NCI-H1436 treated with DMSO at 0.1 percent for 48 hours (cell line): ENCODE data around the gene NARF.
A peak's percentile ranks its signal among the peaks of the same experiment; 100 is the strongest.

Experiments used
- DNase-seq: peaks from one replicate; lab custom pipeline; 2025; lab: John Stamatoyannopoulos, UW

NARF gene

DNA sequence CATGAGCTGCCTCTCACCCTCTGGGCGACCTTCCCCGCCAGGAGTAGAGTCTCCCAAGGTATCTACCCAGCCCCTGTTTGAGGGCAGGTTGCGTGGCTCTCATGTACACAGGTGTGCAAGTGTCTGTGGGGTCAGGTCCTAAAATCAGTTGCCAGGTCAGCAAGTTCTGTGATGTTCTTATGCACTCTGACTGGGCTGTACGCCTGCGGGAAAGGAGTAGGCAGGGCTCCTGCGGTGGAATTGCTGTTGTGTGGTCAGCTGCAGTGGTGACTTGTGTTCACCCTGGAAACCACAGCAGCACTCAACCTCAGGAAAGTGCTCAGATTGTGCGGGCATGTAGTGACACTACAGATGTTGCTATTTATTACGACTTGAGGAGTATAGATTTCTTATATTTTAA is 19.4 kb downstream of the NARF start:
- no peak for DNase-seq

DNA sequence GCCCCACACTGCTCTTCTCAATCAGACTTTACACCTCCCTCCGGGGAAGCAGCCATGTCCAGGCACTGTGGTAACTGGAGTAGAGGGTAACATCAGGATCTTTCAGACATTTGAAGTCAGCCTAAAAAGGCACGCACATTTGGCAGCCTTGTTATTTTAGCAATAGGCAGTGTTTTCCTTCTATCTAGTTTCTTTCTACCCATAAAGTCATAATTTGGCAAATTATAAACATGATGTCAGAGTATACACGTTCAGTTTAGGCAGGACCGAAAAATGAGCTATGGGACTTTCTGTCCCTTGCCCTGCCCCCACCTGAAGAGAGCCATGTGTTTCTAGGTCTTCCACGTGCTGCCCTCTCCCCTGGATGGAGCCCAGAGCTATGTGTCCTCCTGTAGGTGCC is 21.1 kb downstream of the NARF start:
- DNase-seq, result no peak

DNA sequence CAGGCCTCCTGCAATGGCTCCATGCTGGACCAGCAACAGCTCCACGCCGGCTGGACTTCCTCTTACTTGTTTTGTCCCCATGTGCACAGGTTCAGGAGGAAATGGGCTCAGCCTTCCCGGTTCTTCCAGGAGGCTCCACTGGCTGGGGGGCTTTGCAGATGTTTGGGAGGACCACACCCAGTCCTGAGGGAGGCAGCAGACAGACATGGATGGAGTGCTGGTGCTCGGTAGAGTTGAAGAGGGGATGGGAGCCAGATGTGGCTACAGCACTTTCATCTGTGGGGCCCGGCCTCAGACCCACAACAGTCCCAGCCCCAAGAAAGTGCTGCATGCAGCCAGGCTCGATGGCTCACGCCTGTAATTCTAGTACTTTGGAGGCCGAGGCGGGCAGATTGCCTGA is 21.8 kb downstream of the NARF start:
- DNase-seq, result no peak

GRCh38 chr17:82483204-82483660 is 24.7 kb downstream of the NARF start:
- DNase-seq, result no peak

DNA sequence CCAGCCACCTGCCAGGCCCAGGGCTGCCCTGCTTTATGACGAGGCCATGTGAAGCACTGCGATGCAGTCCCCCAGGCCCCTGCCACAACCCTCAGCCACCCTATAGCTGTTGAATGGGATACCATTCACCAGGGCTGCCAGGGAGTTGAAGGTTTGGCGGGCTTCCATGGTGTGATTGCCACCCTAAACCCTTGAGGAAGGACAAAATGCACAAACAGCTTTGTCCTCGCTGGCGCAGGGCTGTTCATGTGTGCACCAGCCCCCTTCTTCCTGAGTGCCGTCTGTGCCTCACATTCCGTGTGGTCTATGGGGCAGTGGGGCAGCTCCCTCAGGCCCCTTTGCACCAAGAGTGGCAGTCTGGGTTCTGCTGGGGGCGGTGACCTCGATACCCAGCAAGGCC is 25.3 kb downstream of the NARF start:
- DNase-seq, result no peak

DNA sequence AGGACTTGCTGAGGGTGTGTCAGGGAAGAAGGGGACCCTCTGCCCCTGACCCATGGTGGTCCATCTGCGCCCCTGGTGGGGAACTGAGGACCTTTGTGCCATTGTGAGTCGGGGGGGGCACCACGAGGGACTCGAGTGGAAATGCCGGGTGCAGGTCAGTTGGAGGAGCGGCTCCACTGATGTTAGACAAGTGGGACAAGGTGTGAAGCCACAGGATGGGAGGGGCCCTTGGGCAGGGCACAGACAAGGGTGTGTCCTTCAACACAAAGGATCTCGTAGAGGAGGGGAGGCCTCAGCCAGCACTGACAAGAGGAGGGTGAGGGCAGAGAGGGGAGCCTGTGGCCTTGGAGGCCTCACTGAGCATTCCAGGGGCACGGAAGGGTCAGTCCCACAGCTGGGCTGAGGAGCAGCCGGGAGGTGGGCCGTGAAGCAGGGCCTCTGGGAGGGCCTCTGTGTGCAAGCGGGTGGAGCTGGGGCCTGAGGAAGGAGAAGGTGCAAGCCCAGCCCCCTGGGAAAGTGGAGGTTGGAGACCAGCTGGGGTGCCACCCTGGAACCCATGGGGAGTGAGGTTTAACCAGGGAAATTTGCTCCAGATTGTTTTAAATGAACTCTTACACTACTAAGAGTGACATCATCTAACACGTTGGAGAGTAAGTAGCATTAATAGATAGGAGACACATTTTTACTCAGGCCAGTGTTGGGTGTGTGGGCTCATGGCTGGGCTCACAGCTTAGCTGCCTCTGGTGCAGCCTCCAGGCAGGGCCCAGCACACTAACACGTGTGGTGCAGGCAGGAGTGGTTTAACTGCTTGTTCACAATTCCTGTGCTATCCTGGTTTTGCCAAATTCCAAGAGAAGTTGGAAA is 27.9 kb downstream of the NARF start:
- no peak for DNase-seq

DNA sequence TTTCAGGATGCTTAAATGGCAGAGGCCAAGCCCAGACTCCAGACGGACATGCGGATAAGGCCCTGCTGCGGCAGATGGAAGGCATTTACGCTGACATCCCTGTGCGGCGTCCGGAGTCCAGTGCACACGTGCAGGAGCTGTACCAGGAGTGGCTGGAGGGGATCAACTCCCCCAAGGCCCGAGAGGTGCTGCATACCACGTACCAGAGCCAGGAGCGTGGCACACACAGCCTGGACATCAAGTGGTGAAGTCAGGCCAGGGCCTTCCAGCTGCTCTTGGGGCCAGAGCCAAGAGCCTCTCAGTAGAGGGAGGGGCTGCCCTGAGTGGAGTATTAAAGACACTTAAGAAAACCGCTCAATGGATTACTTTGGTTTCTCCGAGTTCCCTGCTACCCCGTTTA is 29.4 kb downstream of the NARF start:
- DNase-seq, result no peak

DNA sequence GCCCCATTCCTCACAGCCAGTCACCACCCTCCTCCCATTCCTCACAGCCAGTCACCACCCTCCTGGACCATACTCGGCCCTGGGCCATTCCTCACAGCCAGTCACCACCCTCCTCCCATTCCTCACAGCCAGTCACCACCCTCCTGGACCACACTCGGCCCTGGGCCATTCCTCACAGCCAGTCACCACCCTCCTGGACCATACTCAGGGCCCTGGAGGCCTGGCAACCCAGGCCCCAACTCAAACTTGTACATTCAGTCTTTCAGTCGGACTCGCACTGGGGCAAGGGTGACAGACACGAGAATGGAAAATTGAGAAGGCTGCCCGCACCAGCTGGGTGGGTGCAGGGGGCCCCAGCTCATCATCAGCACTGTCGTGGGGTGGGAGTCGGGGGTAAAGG is 30.6 kb downstream of the NARF start:
- DNase-seq, result no peak

GRCh38 chr17:82489851-82490511 is 31.4 kb downstream of the NARF start:
- DNase-seq, result no peak

- DNase-seq, result no peak
These were observed 32.1 kb downstream of the NARF start for GRCh38 chr17:82490512-82491195.

DNA sequence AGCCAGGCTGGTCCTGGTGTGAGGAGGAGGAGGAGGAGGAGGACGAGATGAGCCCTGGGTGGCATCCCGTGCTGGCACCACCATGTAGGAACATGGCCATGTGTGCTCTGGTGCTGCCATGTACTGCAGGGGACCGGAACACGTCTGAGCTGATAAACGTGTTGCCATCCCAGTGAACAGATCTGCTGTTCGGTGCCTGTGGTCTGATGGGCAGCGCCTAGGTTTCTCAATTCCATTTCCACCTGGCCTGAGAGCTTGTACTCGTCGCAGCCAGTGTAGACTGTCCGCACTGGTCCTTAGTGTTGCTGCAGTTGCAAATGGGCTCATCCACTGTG is 32.6 kb downstream of the NARF start:
- no peak for DNase-seq

DNA sequence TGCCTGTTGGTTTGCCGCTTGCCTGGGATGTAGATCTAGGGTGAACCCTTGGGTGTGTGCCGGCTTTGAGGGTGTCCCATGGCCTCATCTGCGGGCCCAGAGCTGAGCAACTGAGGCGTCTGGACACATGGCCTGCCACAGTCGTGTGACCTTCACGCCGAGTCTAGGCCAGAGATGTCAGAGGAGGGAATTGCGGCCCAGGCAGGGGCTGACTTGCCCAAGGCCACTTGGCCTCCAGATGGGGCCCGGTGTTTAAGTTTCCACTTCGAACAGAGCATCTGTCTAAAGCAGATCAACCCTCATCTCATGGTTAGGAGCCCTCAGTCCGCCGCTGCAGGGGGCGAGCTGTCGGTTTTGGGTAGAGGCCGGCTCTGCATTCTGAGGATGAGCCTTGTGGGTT is 33.0 kb downstream of the NARF start:
- no peak for DNase-seq

- no peak for DNase-seq
These were observed 34.2 kb downstream of the NARF start for GRCh38 chr17:82492643-82493225.

DNA sequence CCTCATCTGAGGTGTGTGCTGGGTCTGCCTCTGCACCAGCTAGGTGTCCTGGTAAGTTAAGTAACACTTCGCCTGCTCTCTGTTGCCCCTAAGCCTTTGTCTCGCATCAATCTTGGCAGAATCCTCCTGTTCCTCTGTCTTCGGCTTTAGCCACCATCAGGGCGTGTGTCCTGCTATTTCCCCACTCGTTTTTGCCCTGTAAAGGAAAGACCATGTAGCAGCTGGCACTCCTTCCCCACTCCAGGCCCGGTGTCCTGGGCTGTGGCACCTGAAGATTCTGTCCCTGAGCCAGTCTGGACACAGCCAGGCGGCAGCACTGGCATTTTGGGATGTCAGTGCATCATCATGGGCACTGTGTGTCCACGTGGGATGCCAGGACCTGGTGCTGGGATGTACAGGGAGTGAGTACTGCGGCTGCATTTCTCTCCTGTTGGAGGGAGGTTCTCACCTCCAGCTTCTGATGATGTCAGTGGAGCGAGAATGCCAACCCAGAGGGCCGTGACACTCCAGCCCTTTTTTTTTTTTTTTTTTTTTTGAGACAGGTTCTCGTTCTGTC is 34.8 kb downstream of the NARF start:
- DNase-seq, result no peak

- DNase-seq, result peak; percentile 79
These were observed 35.9 kb downstream of the NARF start for GRCh38 chr17:82494236-82495055.

DNA sequence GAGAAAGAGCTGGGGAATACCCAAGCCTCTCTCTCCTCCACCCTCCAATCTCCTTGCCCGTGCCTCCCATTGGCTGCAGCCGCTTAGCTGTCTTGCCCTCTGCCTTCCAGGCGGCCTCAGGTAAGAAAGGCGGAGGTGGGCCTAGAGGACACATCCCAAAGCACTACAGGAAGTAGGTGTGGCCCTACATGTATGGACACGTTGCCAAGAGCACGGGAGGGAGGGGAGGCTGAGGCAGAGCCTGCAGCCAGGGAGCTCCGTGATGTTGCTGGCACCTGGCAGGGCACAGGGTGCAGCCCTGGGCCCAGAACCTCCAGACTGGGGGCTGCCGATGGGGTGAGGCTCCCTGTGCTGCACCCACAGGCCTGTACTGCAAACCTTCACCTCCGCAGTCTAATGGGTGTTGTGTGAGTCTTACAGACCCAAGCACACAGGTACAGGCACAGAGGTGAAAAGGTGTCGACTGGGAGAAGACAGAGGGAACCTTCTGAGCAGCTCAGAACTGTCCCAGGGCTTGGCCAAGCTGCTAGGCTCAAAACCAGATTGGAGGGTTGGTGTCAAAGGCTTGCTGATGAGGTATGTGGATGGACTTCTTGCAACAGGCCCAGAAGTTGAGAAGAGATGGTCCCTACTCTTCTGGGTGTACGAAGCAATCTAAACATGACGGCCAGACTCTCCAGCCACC is 37.4 kb downstream of the NARF start:
- peak; percentile 94 for DNase-seq

GRCh38 chr17:82496529-82497434 is 38.2 kb downstream of the NARF start:
- peak; percentile 76 for DNase-seq

GRCh38 chr17:82497483-82498405 is 39.2 kb downstream of the NARF start:
- DNase-seq, result no peak

DNA sequence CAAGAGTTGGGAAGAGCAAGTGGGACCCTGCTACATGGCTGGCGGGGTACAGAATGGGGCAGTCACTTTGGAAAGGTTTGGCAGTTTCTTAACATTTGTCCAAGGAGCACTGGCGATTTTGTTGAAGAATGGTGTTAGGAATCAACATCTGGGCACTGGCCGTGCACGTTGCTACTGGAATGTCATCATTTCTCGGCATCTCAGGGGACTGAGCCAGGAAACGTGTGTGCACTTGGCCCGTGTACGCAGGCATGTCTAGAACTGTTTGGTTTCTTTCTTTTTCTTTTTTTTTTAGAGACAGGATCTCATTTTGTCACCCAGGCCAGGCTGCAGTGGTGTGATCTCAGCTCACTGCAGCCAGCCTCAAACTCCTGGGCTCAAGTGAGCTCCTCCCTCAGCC is 43.7 kb downstream of the NARF start:
- no peak for DNase-seq
